Hepatocyte (in vitro differentiated cells): Measurements from ENCODE around the gene ADAMTS2. TPM values are rescaled to one million over a fixed set of nuclear protein-coding genes. Genes with fewer than 3 reads are reported as not detected.

Experiments used
- DNase-seq: peaks from one replicate; pipeline ENCODE4 v3.0.0-alpha.2; 2016; ENCODE audit warnings: low spot score
- H2AFZ ChIP-seq: fragments of 200-600 bp; sonication (generic); 2 replicates; pipeline ENCODE4 v1.6.0; 2016; ENCODE audit warnings: antibody characterized with exemption, mild to moderate bottlenecking
- H3K27ac ChIP-seq: fragments of 200-600 bp; sonication (generic); 2 replicates; pipeline ENCODE4 v1.5.1; 2016; ENCODE audit warnings: mild to moderate bottlenecking
- H3K27me3 ChIP-seq: fragments of 200-600 bp; sonication (generic); 2 replicates; pipeline ENCODE4 v1.6.1; 2016
- H3K36me3 ChIP-seq: fragments of 200-600 bp; sonication (generic); replicated peaks from 2 replicates; pipeline ENCODE4 v1.5.1; 2016; ENCODE audit warnings: low read depth; ENCODE audit not compliant: insufficient read depth
- H3K4me1 ChIP-seq: fragments of 200-600 bp; sonication (generic); 2 replicates; pipeline ENCODE4 v1.5.1; 2016; ENCODE audit warnings: mild to moderate bottlenecking, moderate library complexity; ENCODE audit not compliant: insufficient read depth
- H3K4me2 ChIP-seq: fragments of 200-600 bp; sonication (generic); 2 replicates; pipeline ENCODE4 v1.6.0; 2016
- H3K4me3 ChIP-seq: fragments of 200-600 bp; sonication (generic); 2 replicates; pipeline ENCODE4 v1.5.1; 2016; ENCODE audit warnings: mild to moderate bottlenecking
- H3K79me2 ChIP-seq: fragments of 200-600 bp; sonication (generic); 2 replicates; pipeline ENCODE4 v1.6.0; 2017; ENCODE audit warnings: mild to moderate bottlenecking
- H3K9me2 ChIP-seq: fragments of 200-600 bp; sonication (generic); replicated peaks from 2 replicates; pipeline ENCODE4 v1.6.0; 2017; ENCODE audit warnings: mild to moderate bottlenecking; ENCODE audit not compliant: insufficient read depth
- H3K9me3 ChIP-seq: fragments of 200-600 bp; sonication (generic); 2 replicates; pipeline ENCODE4 v1.5.1; 2016; ENCODE audit warnings: low read depth, mild to moderate bottlenecking
- H4K20me1 ChIP-seq: fragments of 200-600 bp; sonication (generic); 2 replicates; pipeline ENCODE4 v1.6.0; 2016; ENCODE audit warnings: mild to moderate bottlenecking; ENCODE audit not compliant: insufficient read depth, poor library complexity, severe bottlenecking
- EZH2 ChIP-seq: fragments of 200-600 bp; sonication (generic); IDR thresholded peaks from 2 replicates; pipeline ENCODE4 v1.6.1; 2016; ENCODE audit warnings: antibody characterized with exemption, mild to moderate bottlenecking, borderline replicate concordance
- EZH2phosphoT487 ChIP-seq: fragments of 200-600 bp; sonication (generic); IDR thresholded peaks from one replicate; pipeline ENCODE4 v1.6.1; 2018; ENCODE audit warnings: antibody characterized with exemption, mild to moderate bottlenecking, low read depth, moderate library complexity; ENCODE audit not compliant: unreplicated experiment, severe bottlenecking
- WGBS: methylation state at CpG from one replicate; pipeline ENCODE4 v1.1.6; 2016; ENCODE audit warnings: low lambda C conversion rate; ENCODE audit errors: missing lambda C conversion rate; 5-methylcytosine and 5-hydroxymethylcytosine counted together
- polyA plus RNA-seq: library from polyadenylated mRNA; unstranded; fragments of >200 nt; fragmentation: Nextera tagmentation; extraction: Ambion mirVana; gene quantifications from 2 replicates; pipeline ENCODE4 v1.2.1, GENCODE V29; 2016
- total RNA-seq: library from RNA; depleted of rRNA; stranded (reverse); fragments of >200 nt; gene quantifications from 2 replicates; pipeline ENCODE4 v1.2.3, GENCODE V29; 2014
- TF ChIP-seq, protein P1 (sequence below): fragments of 200-600 bp; sonication (generic); IDR thresholded peaks from 2 replicates; pipeline ENCODE4 v1.5.1; 2016; ENCODE audit warnings: antibody characterized with exemption, mild to moderate bottlenecking; ENCODE audit not compliant: poor library complexity

The ADAMTS2 gene
- total and polyA plus RNA-seq, 2 experiments from 2014 or later: 55.4 to 78.8 TPM

DNA sequence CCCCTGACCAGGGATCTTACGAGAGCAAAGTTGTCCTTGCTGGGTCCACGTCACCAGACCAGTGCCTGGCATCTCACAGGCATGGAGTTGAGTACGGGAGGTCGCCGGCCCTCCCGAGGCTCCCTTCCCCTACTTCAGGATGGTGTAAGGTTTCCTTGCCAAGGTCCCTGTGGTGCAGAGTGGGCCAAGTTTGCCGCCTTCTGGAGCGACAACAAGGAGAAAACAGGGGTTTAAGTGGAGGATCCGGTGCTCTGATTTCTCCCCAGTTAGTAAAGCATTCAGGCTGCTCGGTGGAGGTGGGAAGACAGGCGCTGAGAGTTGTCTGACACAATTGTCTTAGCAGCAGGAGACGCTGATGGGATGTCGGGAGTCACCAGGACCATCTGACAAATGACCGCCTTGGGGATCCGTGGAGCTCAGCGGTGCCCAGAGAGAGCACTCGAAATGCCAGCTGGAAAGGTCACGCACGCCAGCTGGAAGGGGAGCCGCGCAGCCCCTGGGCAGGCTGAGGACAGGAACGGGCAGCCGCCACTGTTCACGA is 37.3 kb downstream of the ADAMTS2 start:
- no peaks in the 10 kb centered on the region for H4K20me1 ChIP-seq
- no peak overlapping the region for H3K4me3 ChIP-seq
- H3K27ac ChIP-seq: no peak overlapping the region
- no peak overlapping the region for H3K4me2 ChIP-seq
- no peaks in the 10 kb centered on the region for H3K79me2 ChIP-seq
- no peak overlapping the region for H2AFZ ChIP-seq
- H3K4me1 ChIP-seq: no peaks in the 10 kb centered on the region
- no peaks in the 10 kb centered on the region for H3K27me3 ChIP-seq
- H3K9me2 ChIP-seq: no peaks in the 10 kb centered on the region
- no peaks in the 10 kb centered on the region for H3K9me3 ChIP-seq
- DNase-seq: no peak
- TF ChIP-seq, protein P1, sequence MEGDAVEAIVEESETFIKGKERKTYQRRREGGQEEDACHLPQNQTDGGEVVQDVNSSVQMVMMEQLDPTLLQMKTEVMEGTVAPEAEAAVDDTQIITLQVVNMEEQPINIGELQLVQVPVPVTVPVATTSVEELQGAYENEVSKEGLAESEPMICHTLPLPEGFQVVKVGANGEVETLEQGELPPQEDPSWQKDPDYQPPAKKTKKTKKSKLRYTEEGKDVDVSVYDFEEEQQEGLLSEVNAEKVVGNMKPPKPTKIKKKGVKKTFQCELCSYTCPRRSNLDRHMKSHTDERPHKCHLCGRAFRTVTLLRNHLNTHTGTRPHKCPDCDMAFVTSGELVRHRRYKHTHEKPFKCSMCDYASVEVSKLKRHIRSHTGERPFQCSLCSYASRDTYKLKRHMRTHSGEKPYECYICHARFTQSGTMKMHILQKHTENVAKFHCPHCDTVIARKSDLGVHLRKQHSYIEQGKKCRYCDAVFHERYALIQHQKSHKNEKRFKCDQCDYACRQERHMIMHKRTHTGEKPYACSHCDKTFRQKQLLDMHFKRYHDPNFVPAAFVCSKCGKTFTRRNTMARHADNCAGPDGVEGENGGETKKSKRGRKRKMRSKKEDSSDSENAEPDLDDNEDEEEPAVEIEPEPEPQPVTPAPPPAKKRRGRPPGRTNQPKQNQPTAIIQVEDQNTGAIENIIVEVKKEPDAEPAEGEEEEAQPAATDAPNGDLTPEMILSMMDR: no peak
- H3K36me3 ChIP-seq: no peaks in the 10 kb centered on the region
- 90% methylated on average over 21 of the region's 24 CpGs for WGBS

DNA sequence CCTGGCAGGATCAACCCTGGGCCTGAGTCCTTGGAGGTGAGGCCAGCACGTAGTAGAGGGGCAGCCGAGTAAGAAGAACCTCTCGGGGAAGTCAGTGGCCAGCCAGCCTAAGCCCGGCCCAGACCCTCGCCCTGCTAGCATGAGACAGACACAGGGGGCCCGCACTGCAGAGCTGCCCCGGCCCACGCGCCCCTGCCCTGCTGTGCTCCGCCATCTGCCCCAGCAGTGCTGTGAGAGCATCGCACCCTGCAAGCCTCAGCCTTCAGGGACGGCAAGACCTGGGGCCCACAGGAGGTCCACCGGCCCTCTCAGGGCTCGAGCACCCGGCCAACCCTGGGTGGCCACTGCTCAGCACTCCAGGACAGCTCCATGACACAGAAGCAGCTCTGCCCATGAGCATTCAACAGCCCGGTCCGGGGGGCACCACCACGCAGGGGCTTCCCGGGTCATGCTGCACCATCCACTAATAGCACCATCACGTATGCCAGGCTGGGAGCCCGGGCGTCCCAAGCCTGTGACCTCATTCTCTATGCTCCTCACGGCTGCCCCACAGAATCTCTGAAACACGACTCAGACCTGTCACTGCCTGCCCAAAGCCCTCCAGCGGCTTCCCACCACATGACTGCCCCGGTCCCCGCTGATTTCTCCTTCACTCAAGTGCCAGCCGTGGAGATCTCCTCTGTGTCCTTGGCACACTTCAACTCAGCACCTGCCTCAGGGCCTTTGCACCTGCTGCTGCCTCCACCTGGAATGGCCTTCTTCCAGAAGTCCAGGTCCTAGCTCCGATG is 38.1 kb downstream of the ADAMTS2 start:
- Histone ChIP-seq H3K4me1 (no peaks in the 10 kb centered on the region), H3K79me2 (no peaks in the 10 kb centered on the region), H3K27me3 (no peaks in the 10 kb centered on the region), H3K4me3 (no peak overlapping the region), H3K9me2 (no peaks in the 10 kb centered on the region), H2AFZ (no peak overlapping the region), H3K36me3 (no peaks in the 10 kb centered on the region), H3K4me2 (no peak overlapping the region), H3K9me3 (no peaks in the 10 kb centered on the region), H3K27ac (no peak overlapping the region), H4K20me1 (no peaks in the 10 kb centered on the region)
- DNase-seq: no peak
- TF ChIP-seq EZH2 (no peak), EZH2phosphoT487 (no peak)
- TF ChIP-seq, protein P1: no peak
- 94% methylated on average over 29 of the region's 29 CpGs for WGBS

DNA sequence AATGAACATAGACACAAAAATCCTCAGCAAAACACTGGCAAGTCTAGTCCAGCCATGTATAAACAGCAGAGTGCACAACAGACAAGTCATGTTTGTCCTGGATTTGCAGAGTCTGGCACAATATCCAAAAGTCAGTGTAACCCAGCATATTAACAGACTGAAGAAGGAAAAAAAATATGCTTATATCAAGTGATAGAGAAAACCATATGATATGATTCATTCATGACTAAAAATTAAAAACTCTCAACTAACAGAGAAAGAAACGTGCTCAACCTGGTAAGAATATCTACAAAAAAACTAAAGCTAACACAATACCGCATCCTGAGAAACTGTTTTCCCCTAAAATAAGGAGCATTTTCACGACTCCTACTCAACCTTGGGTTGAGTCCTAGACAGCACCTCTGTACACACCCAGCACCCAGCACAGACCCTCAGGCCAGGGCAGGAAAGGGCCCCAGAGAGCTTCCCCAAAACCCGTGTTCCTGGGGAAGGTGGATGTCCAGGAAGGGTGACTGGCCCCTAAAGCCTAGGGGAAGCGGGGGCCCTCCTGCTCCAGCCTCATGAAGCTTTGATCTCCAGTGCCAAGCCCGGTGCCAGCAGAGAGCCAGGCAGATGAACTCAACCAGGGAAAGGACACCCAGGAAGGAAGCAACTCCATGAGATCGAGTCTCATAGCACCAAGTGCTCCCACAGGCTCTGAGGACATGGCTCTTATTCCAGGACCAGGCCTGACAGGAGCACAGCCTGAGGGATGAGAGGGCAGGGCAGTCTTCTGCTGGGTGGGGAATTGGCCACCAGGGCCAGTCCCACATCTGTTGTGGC is 38.9 kb downstream of the ADAMTS2 start:
- WGBS: 93% methylated on average over 7 of the region's 7 CpGs
- H3K4me2 ChIP-seq: no peak overlapping the region

More for the DNA sequence above, 38.9 kb downstream of the ADAMTS2 start:
- Histone ChIP-seq H2AFZ (no peak overlapping the region), H4K20me1 (no peaks in the 10 kb centered on the region), H3K27ac (no peak overlapping the region), H3K9me2 (no peaks in the 10 kb centered on the region), H3K27me3 (no peaks in the 10 kb centered on the region), H3K4me1 (no peaks in the 10 kb centered on the region), H3K9me3 (no peaks in the 10 kb centered on the region), H3K79me2 (peaks cover 2% of the 10 kb centered on the region), H3K36me3 (no peaks in the 10 kb centered on the region), H3K4me3 (no peak overlapping the region)
- DNase-seq: no peak
- TF ChIP-seq EZH2phosphoT487: no peak
- TF ChIP-seq, protein P1: no peak
- TF ChIP-seq EZH2: no peak
